ENCODE data around the gene ETV3.
"Not testable (repeated sequence)": the region's sequence is repeated elsewhere in the genome, so short reads cannot be mapped to it uniquely, and the experiment has no call there.

Gene ETV3

GRCh38 chr1:157098987-157099632, 39.1 kb downstream of the ETV3 start:
- ChIA-PET CTCF (interaction anchor here (0.7 to 2.5 kb wide), 4 partner anchors 9 to 58 kb away, joined by 3 to 8 read pairs (median 7); no protein-coding TSS in a partner anchor), POLR2A (interaction anchor here (1.2 kb wide), 1 partner anchor 56 kb away, joined by 3 read pairs; no protein-coding TSS in a partner anchor)
- not testable (repeated sequence) for H3K27ac ChIP-seq (ENCODE audit: insufficient read depth in 1 of 2, low read depth in 1 of 2, low read length in 2 of 2, poor library complexity in 1 of 2, severe bottlenecking in 2 of 2); H3K9me3 ChIP-seq (ENCODE audit: control extremely low read depth in 1 of 5, control insufficient read depth in 4 of 5, insufficient read depth in 2 of 5, low read depth in 1 of 5, low read length in 4 of 5); H3K36me3 ChIP-seq (ENCODE audit: control insufficient read depth in 4 of 4, insufficient read depth in 4 of 4, low read length in 3 of 4); DNase-seq; H3K27me3 ChIP-seq (replicated peaks in 2 of 5; ENCODE audit: control insufficient read depth in 4 of 5, insufficient read depth in 5 of 5, low read length in 4 of 5); H3K4me3 ChIP-seq (ENCODE audit: control insufficient read depth in 1 of 7, extremely low read depth in 1 of 7, insufficient read depth in 4 of 7, low read depth in 2 of 7, low read length in 6 of 7)
- WGBS (ENCODE audit: insufficient coverage) = 65% methylated on average over 9 of the region's 17 CpGs
- peaks cover 0 to 16% (median 8%) of the 10 kb centered on the region in 4 experiments for H3K4me1 ChIP-seq (ENCODE audit: control extremely low read depth in 1 of 4, control insufficient read depth in 4 of 4, insufficient read depth in 4 of 4, low read length in 3 of 4)

- ChIA-PET POLR2A (interaction anchor here (1.2 kb wide), 1 partner anchor 56 kb away, joined by 3 read pairs; no protein-coding TSS in a partner anchor), CTCF (interaction anchor here (1.4 to 2.5 kb wide), 3 partner anchors 8 to 58 kb away, joined by 7 to 8 read pairs (median 7); no protein-coding TSS in a partner anchor)
- H3K27ac ChIP-seq (ENCODE audit: insufficient read depth in 1 of 2, low read depth in 1 of 2, low read length in 2 of 2, poor library complexity in 1 of 2, severe bottlenecking in 2 of 2) = no peak overlapping the region
- H3K27me3 ChIP-seq (replicated peaks in 2 of 5; ENCODE audit: control insufficient read depth in 4 of 5, insufficient read depth in 5 of 5, low read length in 4 of 5) = peaks cover 0 to 5% (median 0%) of the 10 kb centered on the region in 5 experiments
- no peaks in the 10 kb centered on the region for H3K36me3 ChIP-seq (ENCODE audit: control insufficient read depth in 4 of 4, insufficient read depth in 4 of 4, low read length in 3 of 4)
- H3K9me3 ChIP-seq (ENCODE audit: control extremely low read depth in 1 of 5, control insufficient read depth in 4 of 5, insufficient read depth in 2 of 5, low read depth in 1 of 5, low read length in 4 of 5) = no peaks in the 10 kb centered on the region
- peaks cover 0 to 16% (median 8%) of the 10 kb centered on the region in 4 experiments for H3K4me1 ChIP-seq (ENCODE audit: control extremely low read depth in 1 of 4, control insufficient read depth in 4 of 4, insufficient read depth in 4 of 4, low read length in 3 of 4)
- no peak overlapping the region for H3K4me3 ChIP-seq (ENCODE audit: control insufficient read depth in 1 of 7, extremely low read depth in 1 of 7, insufficient read depth in 4 of 7, low read depth in 2 of 7, low read length in 6 of 7)
- WGBS (ENCODE audit: insufficient coverage) = 91% methylated on average over 8 of the region's 9 CpGs
- no peak for DNase-seq
Observed at GRCh38 chr1:157098519-157098918, 39.7 kb downstream of the ETV3 start.

- Histone ChIP-seq H3K36me3 (ENCODE audit: control insufficient read depth in 4 of 4, insufficient read depth in 4 of 4, low read length in 3 of 4) (no peaks in the 10 kb centered on the region), H3K27ac (ENCODE audit: insufficient read depth in 1 of 2, low read depth in 1 of 2, low read length in 2 of 2, poor library complexity in 1 of 2, severe bottlenecking in 2 of 2) (no peak overlapping the region), H3K4me3 (ENCODE audit: control insufficient read depth in 1 of 7, extremely low read depth in 1 of 7, insufficient read depth in 4 of 7, low read depth in 2 of 7, low read length in 6 of 7) (no peak overlapping the region), H3K4me1 (ENCODE audit: control extremely low read depth in 1 of 4, control insufficient read depth in 4 of 4, insufficient read depth in 4 of 4, low read length in 3 of 4) (peaks cover 0 to 16% (median 8%) of the 10 kb centered on the region in 4 experiments), H3K27me3 (replicated peaks in 2 of 5; ENCODE audit: control insufficient read depth in 4 of 5, insufficient read depth in 5 of 5, low read length in 4 of 5) (peaks cover 0 to 2% (median 0%) of the 10 kb centered on the region in 5 experiments), H3K9me3 (ENCODE audit: control extremely low read depth in 1 of 5, control insufficient read depth in 4 of 5, insufficient read depth in 2 of 5, low read depth in 1 of 5, low read length in 4 of 5) (no peaks in the 10 kb centered on the region)
- WGBS (ENCODE audit: insufficient coverage) = 100% methylated on average over 3 of the region's 6 CpGs
- ChIA-PET POLR2A (no interaction called here), CTCF (interaction anchor here (1.3 to 5.7 kb wide), 3 partner anchors 12 to 59 kb away, joined by 3 to 36 read pairs (median 8); no protein-coding TSS in a partner anchor)
- no peak for DNase-seq
Observed at GRCh38 chr1:157097692-157098091, 40.5 kb downstream of the ETV3 start.

GRCh38 chr1:157096881-157097280, 41.3 kb downstream of the ETV3 start:
- ChIA-PET CTCF (interaction anchor here (1.3 to 5.7 kb wide), 2 partner anchors 56 to 60 kb away, joined by 3 to 36 read pairs; no protein-coding TSS in a partner anchor), POLR2A (no interaction called here)
- no peak for DNase-seq
- H3K27ac ChIP-seq (ENCODE audit: insufficient read depth in 1 of 2, low read depth in 1 of 2, low read length in 2 of 2, poor library complexity in 1 of 2, severe bottlenecking in 2 of 2) = no peak overlapping the region
- WGBS (ENCODE audit: insufficient coverage) = 55% methylated on average over 2 of the region's 6 CpGs
- no peak overlapping the region for H3K4me3 ChIP-seq (ENCODE audit: control insufficient read depth in 1 of 7, extremely low read depth in 1 of 7, insufficient read depth in 4 of 7, low read depth in 2 of 7, low read length in 6 of 7)
- H3K4me1 ChIP-seq (ENCODE audit: control extremely low read depth in 1 of 4, control insufficient read depth in 4 of 4, insufficient read depth in 4 of 4, low read length in 3 of 4) = peaks cover 0 to 16% (median 8%) of the 10 kb centered on the region in 4 experiments
- no peaks in the 10 kb centered on the region for H3K9me3 ChIP-seq (ENCODE audit: control extremely low read depth in 1 of 5, control insufficient read depth in 4 of 5, insufficient read depth in 2 of 5, low read depth in 1 of 5, low read length in 4 of 5)
- no peaks in the 10 kb centered on the region for H3K36me3 ChIP-seq (ENCODE audit: control insufficient read depth in 4 of 4, insufficient read depth in 4 of 4, low read length in 3 of 4)
- H3K27me3 ChIP-seq (replicated peaks in 2 of 5; ENCODE audit: control insufficient read depth in 4 of 5, insufficient read depth in 5 of 5, low read length in 4 of 5) = no peaks in the 10 kb centered on the region

- ChIA-PET CTCF (interaction anchor here (0.6 to 5.7 kb wide), 5 partner anchors 12 to 61 kb away, joined by 3 to 36 read pairs (median 4); no protein-coding TSS in a partner anchor), POLR2A (interaction anchor here (0.5 kb wide), 1 partner anchor 27 kb away, joined by 5 read pairs; no protein-coding TSS in a partner anchor)
- Histone ChIP-seq H3K4me1 (ENCODE audit: control extremely low read depth in 1 of 4, control insufficient read depth in 4 of 4, insufficient read depth in 4 of 4, low read length in 3 of 4) (peaks cover 0 to 16% (median 8%) of the 10 kb centered on the region in 4 experiments), H3K36me3 (ENCODE audit: control insufficient read depth in 4 of 4, insufficient read depth in 4 of 4, low read length in 3 of 4) (no peaks in the 10 kb centered on the region), H3K4me3 (ENCODE audit: control insufficient read depth in 1 of 7, extremely low read depth in 1 of 7, insufficient read depth in 4 of 7, low read depth in 2 of 7, low read length in 6 of 7) (no peak overlapping the region), H3K27ac (ENCODE audit: insufficient read depth in 1 of 2, low read depth in 1 of 2, low read length in 2 of 2, poor library complexity in 1 of 2, severe bottlenecking in 2 of 2) (no peak overlapping the region), H3K27me3 (replicated peaks in 2 of 5; ENCODE audit: control insufficient read depth in 4 of 5, insufficient read depth in 5 of 5, low read length in 4 of 5) (no peaks in the 10 kb centered on the region), H3K9me3 (ENCODE audit: control extremely low read depth in 1 of 5, control insufficient read depth in 4 of 5, insufficient read depth in 2 of 5, low read depth in 1 of 5, low read length in 4 of 5) (no peaks in the 10 kb centered on the region)
- no CpG with 5 or more reads among the region's 2 CpGs for WGBS (ENCODE audit: insufficient coverage)
- DNase-seq = no peak
Observed at GRCh38 chr1:157095551-157095950, 42.6 kb downstream of the ETV3 start.

GRCh38 chr1:157095091-157095490, 43.1 kb downstream of the ETV3 start:
- H3K36me3 ChIP-seq (ENCODE audit: control insufficient read depth in 4 of 4, insufficient read depth in 4 of 4, low read length in 3 of 4) = no peaks in the 10 kb centered on the region
- no peaks in the 10 kb centered on the region for H3K27me3 ChIP-seq (replicated peaks in 2 of 5; ENCODE audit: control insufficient read depth in 4 of 5, insufficient read depth in 5 of 5, low read length in 4 of 5)
- WGBS (ENCODE audit: insufficient coverage) = 100% methylated on average over 1 of the region's 4 CpGs
- no peak overlapping the region for H3K4me3 ChIP-seq (ENCODE audit: control insufficient read depth in 1 of 7, extremely low read depth in 1 of 7, insufficient read depth in 4 of 7, low read depth in 2 of 7, low read length in 6 of 7)
- ChIA-PET POLR2A (no interaction called here), CTCF (interaction anchor here (0.6 to 5.7 kb wide), 5 partner anchors 11 to 61 kb away, joined by 3 to 36 read pairs (median 4); no protein-coding TSS in a partner anchor)
- H3K27ac ChIP-seq (ENCODE audit: insufficient read depth in 1 of 2, low read depth in 1 of 2, low read length in 2 of 2, poor library complexity in 1 of 2, severe bottlenecking in 2 of 2) = no peak overlapping the region
- no peaks in the 10 kb centered on the region for H3K9me3 ChIP-seq (ENCODE audit: control extremely low read depth in 1 of 5, control insufficient read depth in 4 of 5, insufficient read depth in 2 of 5, low read depth in 1 of 5, low read length in 4 of 5)
- peaks cover 0 to 16% (median 8%) of the 10 kb centered on the region in 4 experiments for H3K4me1 ChIP-seq (ENCODE audit: control extremely low read depth in 1 of 4, control insufficient read depth in 4 of 4, insufficient read depth in 4 of 4, low read length in 3 of 4)
- DNase-seq = no peak

- no peaks in the 10 kb centered on the region for H3K27me3 ChIP-seq (replicated peaks in 2 of 5; ENCODE audit: control insufficient read depth in 4 of 5, insufficient read depth in 5 of 5, low read length in 4 of 5)
- no peak for DNase-seq
- no peak overlapping the region for H3K27ac ChIP-seq (ENCODE audit: insufficient read depth in 1 of 2, low read depth in 1 of 2, low read length in 2 of 2, poor library complexity in 1 of 2, severe bottlenecking in 2 of 2)
- H3K9me3 ChIP-seq (ENCODE audit: control extremely low read depth in 1 of 5, control insufficient read depth in 4 of 5, insufficient read depth in 2 of 5, low read depth in 1 of 5, low read length in 4 of 5) = no peaks in the 10 kb centered on the region
- no peaks in the 10 kb centered on the region for H3K36me3 ChIP-seq (ENCODE audit: control insufficient read depth in 4 of 4, insufficient read depth in 4 of 4, low read length in 3 of 4)
- H3K4me3 ChIP-seq (ENCODE audit: control insufficient read depth in 1 of 7, extremely low read depth in 1 of 7, insufficient read depth in 4 of 7, low read depth in 2 of 7, low read length in 6 of 7) = no peak overlapping the region
- no peaks in the 10 kb centered on the region for H3K4me1 ChIP-seq (ENCODE audit: control extremely low read depth in 1 of 4, control insufficient read depth in 4 of 4, insufficient read depth in 4 of 4, low read length in 3 of 4)
- CTCF ChIA-PET = interaction anchor here (1.8 to 5.7 kb wide), 3 partner anchors 13 to 64 kb away, joined by 4 to 36 read pairs (median 6); no protein-coding TSS in a partner anchor
- 100% methylated on average over 7 of the region's 8 CpGs for WGBS (ENCODE audit: insufficient coverage)
- POLR2A ChIA-PET = no interaction called here
Observed at GRCh38 chr1:157092831-157093230, 45.4 kb downstream of the ETV3 start.

All from common myeloid progenitor, CD34-positive (primary cell).